NCI-H2171 treated with DMSO at 0.1 percent for 48 hours (cell line): ENCODE measurements around the gene RBM18.

Source experiments
- DNase-seq: peaks from one replicate; lab custom pipeline; 2025; lab: John Stamatoyannopoulos, UW

The RBM18 gene

DNA sequence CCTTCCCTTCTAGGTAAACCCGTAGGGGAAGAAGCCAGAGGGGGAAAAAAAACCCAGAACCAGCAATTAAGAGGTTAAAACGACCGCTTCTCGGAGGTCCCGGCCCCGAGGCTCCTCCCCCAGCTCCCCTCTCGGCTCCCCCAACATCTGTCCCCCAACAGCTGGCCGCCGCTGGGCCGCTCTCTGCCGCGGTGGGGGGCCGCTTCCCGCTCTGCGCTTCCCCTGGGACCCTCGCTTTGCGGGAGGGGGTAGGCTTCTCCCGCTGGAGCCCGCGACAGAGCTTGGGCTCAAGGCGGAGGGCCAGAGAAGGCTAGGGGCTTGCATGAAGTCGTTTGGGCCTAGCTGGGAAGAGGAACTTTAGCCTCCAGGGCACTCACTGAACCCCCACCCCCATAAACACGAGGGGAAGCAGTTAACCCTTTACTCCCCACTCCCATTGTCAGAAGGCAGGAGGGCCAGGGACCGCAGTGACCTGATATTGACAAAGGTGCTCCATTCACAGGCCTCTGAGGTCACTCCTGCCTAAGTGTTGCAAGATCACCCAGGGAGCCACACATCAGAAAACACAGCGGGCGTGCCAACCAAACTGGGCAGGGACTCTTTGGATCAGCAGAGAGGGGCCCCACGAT lies 43.3 kb downstream of the RBM18 start:
- DNase-seq: peak; percentile 19

- no peak for DNase-seq
Measured at GRCh38 chr9:122220673-122221182, 43.9 kb downstream of the RBM18 start.

DNA sequence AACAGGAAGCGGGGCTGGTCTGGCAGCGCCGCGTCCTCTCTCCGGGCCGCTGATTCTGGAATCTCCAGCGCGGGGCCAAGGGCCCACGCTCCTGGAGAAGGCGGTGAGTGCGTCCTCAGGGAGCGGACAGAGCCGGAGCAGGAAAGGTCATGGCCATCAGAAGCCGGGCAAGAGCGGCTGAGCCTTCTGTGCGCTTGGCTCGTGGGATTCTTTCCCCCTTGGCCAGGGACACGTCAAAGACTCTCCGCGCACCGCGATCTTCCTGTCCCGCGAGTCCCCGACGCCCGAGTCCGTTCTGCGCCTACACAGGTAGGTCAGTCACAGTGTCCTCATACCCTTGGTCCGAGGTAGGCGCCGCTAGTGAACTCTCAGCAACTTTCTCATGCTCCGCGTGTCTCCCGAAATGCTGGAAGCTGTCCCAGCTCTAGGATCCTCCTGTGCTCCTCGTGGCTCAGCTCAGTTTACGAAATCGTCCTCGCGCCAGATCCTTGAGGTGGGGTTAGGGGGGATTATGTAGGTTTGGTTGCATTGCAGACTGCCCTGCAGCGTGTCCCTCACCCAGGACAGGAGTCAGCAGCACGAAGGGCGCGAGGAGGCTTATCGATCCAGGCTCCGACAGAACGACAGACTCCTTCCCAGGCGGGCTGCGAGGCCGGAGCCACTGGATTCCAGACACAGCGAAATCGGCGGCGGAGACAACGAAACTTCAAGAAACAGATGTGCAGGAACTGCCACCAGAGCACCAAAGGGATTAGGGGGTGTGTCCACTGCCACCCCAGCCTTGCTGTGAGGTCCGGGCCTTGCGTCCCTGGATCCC lies 44.6 kb downstream of the RBM18 start:
- no peak for DNase-seq

DNA sequence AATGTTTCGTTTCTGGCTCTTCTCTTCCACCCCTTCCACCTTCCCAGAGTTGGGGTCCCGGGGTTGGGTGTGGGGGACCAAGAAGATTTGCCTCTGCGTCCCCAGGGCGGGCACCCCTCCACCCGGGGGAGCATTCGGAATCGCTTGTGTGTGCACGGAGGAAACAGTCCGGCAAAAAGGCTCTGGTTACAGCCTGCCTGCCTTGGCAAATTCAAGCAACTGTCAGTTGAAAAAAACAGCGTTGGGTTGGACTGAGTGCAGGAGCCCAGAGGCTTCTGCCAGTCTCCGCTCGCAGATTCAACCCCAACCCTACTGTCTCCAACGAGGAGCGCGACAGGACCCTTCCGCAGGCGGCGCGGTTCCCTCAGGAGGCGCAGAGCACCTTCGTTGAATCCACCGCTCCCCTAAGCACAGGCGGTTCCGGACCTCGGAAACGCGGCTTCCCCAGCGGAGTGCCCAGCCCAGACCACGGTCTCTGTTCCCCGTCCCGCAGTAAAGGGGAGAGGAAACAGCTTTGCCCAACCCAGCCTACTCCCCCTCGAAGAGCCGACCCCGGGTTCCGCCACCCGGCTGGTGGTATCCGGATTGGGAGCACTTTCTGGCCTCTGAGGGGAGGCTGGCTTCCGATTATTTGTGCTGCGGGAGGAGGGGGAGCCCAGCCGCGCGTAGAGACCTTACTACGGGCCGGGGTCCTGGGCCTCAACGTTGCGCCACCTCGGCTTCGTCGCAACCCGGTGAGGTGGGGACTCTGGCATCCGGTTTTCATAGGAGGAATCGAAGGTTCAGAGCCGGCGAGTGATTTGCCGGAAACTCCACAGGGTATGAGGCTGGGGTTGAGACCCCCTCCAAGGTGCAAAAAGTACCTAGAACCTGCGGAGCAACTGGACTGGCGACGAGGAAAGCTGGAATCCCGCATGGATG lies 45.4 kb downstream of the RBM18 start:
- DNase-seq: no peak

- DNase-seq: no peak
Measured at GRCh38 chr9:122218071-122218934, 46.3 kb downstream of the RBM18 start.

DNA sequence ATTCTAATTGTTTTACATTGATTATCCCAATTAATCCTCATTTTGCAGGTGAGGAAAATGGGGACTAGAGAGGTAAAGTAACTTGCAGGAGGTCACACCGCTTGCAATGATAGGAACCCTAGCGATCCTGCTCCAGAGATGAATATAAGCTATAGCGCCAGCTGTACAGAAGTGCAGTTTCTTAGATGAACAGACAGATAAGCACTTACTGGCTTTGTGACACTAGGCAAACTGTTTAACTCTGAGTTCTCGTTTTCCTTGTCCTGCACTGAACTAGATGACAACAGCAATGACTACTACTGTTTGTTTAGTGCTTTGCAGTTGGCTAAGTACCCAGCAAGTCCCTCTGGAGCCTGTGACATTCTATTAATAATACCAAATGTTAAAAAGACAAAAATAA lies 47.0 kb downstream of the RBM18 start:
- no peak for DNase-seq

GRCh38 chr9:122216798-122217418 lies 47.7 kb downstream of the RBM18 start:
- no peak for DNase-seq

GRCh38 chr9:122216138-122216797 lies 48.4 kb downstream of the RBM18 start:
- DNase-seq: no peak

- DNase-seq: no peak
Measured at GRCh38 chr9:122215663-122216062, 49.0 kb downstream of the RBM18 start.

- no peak for DNase-seq
Measured at GRCh38 chr9:122214507-122214906, 50.1 kb downstream of the RBM18 start.

GRCh38 chr9:122213589-122214413 lies 50.8 kb downstream of the RBM18 start:
- peak; percentile 81 for DNase-seq

GRCh38 chr9:122213102-122213588 lies 51.5 kb downstream of the RBM18 start:
- DNase-seq: no peak

DNA sequence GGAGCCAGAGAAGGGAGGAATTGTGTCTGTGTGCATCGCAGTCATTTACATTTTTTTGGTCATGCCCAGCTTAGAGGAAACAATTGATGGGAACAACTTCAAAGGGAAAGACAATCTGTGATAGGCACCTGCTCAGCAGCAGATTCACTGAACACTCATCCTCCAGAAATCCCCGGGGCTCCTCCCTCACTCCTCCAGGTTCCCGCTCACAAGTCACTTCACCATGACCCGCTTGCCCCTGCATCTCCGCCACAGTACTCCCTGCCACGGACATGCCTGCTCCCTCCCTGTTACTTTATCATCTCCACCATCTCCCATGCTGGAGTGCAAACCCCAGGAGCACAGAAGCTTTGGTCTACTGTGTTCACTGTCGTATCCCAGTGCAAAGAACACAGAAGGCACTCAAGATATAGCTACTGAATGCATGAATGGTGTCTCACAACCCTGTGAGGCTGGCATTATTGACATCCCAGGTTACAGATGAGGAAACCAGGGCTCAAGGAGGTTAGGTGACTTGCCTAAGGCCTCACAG lies 52.1 kb downstream of the RBM18 start:
- no peak for DNase-seq

GRCh38 chr9:122209451-122209850 lies 55.2 kb downstream of the RBM18 start:
- no peak for DNase-seq

DNA sequence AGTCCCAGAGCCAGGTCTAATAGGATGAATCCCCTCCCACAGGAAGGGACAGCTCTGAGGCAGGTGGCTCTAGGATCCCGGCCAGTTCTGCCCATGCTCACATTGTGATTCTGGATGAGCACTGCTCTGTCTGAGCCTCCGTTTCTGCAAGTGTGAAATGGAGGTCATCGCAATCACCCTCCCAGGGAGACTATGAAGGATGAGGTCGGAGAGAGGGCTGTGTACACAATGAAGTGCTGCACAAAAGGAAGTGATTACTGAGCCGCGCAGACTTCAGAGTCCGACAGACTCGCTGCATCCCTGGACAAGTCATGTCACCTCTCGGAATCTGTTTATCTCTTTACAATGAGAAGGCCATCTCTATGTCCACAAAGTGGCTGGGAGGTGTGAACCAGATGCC lies 57.5 kb downstream of the RBM18 start:
- DNase-seq: no peak

DNA sequence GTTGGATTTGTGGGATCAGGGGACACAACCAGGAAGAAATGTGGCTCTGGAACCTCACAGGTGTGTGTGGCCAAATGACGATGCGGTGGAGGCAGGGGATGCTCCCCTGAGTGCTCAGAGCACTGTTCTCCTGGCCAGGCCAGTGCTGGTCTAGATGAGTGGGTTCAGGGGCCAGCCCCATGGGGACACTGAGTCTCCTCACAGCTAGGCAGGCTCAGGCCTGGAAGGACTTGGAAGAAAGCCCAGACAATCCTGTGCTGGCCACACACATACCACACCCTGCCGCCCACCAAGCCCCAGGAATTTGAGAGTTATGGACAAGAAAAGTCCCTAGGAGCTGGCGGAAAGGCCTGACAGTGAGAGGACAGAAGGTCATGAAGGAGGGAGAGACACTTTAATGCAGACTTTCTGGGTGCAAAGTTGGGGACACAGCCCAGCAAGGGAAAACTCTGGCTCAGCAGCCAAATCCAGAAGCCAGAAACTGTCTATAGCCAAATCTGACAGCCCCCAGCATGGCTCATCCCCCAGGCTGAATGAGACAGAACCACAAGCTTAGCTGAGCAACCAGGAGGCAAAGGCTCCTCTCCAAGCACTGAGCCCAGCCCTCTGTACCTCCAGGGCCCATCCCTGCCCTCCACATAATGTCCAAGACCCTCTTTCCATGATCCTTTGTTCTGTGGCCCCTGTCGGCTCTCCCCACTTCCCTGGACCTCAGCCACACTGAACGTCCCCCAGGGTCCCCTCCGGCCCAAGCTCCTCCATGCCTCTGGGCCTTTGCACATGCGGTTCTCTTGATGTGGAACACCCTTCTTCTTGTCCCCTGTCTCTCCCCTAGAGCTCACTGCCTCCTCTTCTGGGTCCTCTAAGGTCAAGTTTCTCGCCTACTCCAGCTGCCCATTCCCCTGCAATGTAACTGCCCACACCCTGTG lies 58.3 kb downstream of the RBM18 start:
- no peak for DNase-seq

DNA sequence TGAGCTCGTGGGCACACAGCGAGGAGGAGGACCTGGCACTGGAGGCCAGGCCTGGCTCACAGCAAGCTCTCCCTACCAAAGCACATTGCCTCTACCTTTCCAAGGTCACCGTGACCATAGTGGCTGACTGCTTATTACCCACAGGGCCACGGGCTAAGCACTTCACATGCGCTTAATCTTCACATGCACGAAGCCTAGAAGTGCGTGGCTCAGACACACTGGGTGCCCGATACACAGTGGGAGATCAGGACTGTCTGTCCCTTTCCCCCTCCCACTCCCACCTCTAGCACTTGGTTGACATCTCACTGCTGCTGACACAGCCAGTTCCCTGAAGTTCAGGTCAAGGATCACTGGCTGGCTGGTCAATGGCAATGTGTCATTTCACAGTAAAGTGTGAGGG lies 59.5 kb downstream of the RBM18 start:
- no peak for DNase-seq

GRCh38 chr9:122204491-122204890 lies 60.1 kb downstream of the RBM18 start:
- DNase-seq: no peak
